ENCODE results near the gene ZMYND15.

GRCh38 chr17:4744999-4745969 lies 5.7 kb downstream of the ZMYND15 start:
- TF ChIP-seq ZNF565 (CRISPR knock-in tag; conservative IDR thresholded peaks at IDR 0.05; ENCODE audit: low read depth) (no peak), TSHZ2 (CRISPR knock-in tag; IDR thresholded peaks at IDR 0.05) (no peak), GLIS3 (CRISPR knock-in tag; IDR thresholded peaks at IDR 0.05) (no peak), ZFP3 (CRISPR knock-in tag; IDR thresholded peaks at IDR 0.05) (no peak), ARNTL (CRISPR knock-in tag; IDR thresholded peaks at IDR 0.05; ENCODE audit: borderline replicate concordance, low read depth) (no peak), ISL1 (CRISPR knock-in tag; IDR thresholded peaks at IDR 0.05) (no peak), CSDC2 (CRISPR knock-in tag; IDR thresholded peaks at IDR 0.05) (no peak), RARB (CRISPR knock-in tag; IDR thresholded peaks at IDR 0.05) (no peak), PPARA (CRISPR knock-in tag; IDR thresholded peaks at IDR 0.05; ENCODE audit: borderline replicate concordance) (no peak), ZNF8 (CRISPR knock-in tag; IDR thresholded peaks at IDR 0.05) (no peak)

All from SK-N-SH treated with all-trans-retinoic acid at 6 μM for 48 hours (cell line).